ENCODE results near the gene EPN3. TPM values are rescaled to one million over a fixed set of nuclear protein-coding genes. Genes with fewer than 3 reads are reported as not detected.
A peak's percentile ranks its signal among the peaks of the same experiment; 100 is the strongest.

The EPN3 gene
- total RNA-seq, 1 experiment from 2014 or later: 53.2 TPM

DNA sequence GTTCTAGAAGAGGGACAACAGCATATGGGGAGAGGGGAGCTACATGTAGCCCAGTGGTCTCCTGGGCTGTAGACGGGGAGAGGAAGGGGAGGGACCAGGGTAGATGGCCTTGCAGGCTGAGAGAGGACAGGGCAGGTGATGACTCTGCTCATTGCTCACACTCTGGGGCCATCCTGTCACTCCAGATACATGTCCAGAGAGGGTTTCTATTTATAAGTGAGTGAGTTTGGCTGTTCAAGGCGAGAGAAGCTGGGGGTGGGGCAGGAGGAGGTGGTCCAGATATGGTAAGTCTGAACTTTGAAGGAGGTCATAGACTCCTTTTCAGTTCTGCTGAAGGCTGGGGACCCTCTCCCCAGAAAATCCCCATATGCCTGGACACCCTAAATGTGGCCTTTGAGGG is 50.2 kb downstream of the EPN3 start:
- intact Hi-C loops (cut with micrococcal nuclease; ENCODE audit: unreplicated experiment): no loop called here
- Mint-ChIP-seq H3K4me3 (ENCODE audit: unreplicated experiment) (no peak overlapping the region), H3K9me3 (ENCODE audit: unreplicated experiment) (no peaks in the 10 kb centered on the region), H3K4me1 (ENCODE audit: low read depth, unreplicated experiment) (peaks cover 7% of the 10 kb centered on the region), H3K27me3 (ENCODE audit: insufficient read depth, unreplicated experiment) (no peaks in the 10 kb centered on the region), H3K36me3 (ENCODE audit: insufficient read depth, unreplicated experiment) (no peaks in the 10 kb centered on the region), H3K27ac (ENCODE audit: unreplicated experiment) (no peak overlapping the region)
- Histone ChIP-seq H3K4me3 (ENCODE audit: low read depth, low read length) (no peak overlapping the region), H3K9me3 (peaks cover 3% of the 10 kb centered on the region; the same call in 1 of the 2 replicates), H3K27me3 (replicated peaks; ENCODE audit: control insufficient read depth, insufficient read depth, low read length) (no peaks in the 10 kb centered on the region), H3K36me3 (ENCODE audit: control insufficient read depth, insufficient read depth, low read length) (no peaks in the 10 kb centered on the region), H3K4me1 (no peaks in the 10 kb centered on the region)
- DNase-seq: no peak
- CTCF ChIA-PET: interaction anchor here (0.5 to 1.4 kb wide), 3 partner anchors 21 to 82 kb away, joined by 3 to 7 read pairs (median 3); no protein-coding TSS in a partner anchor
- TF ChIP-seq, protein P1, sequence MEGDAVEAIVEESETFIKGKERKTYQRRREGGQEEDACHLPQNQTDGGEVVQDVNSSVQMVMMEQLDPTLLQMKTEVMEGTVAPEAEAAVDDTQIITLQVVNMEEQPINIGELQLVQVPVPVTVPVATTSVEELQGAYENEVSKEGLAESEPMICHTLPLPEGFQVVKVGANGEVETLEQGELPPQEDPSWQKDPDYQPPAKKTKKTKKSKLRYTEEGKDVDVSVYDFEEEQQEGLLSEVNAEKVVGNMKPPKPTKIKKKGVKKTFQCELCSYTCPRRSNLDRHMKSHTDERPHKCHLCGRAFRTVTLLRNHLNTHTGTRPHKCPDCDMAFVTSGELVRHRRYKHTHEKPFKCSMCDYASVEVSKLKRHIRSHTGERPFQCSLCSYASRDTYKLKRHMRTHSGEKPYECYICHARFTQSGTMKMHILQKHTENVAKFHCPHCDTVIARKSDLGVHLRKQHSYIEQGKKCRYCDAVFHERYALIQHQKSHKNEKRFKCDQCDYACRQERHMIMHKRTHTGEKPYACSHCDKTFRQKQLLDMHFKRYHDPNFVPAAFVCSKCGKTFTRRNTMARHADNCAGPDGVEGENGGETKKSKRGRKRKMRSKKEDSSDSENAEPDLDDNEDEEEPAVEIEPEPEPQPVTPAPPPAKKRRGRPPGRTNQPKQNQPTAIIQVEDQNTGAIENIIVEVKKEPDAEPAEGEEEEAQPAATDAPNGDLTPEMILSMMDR (IDR thresholded peaks at IDR 0.05; ENCODE audit: insufficient read depth in 1 of 2, low read depth in 1 of 2, low read length in 1 of 2, severe bottlenecking in 1 of 2, unreplicated experiment in 1 of 2): no peak
- POLR2A ChIA-PET: no interaction called here
- BruUV-seq (replicated peaks): no TSS peak

DNA sequence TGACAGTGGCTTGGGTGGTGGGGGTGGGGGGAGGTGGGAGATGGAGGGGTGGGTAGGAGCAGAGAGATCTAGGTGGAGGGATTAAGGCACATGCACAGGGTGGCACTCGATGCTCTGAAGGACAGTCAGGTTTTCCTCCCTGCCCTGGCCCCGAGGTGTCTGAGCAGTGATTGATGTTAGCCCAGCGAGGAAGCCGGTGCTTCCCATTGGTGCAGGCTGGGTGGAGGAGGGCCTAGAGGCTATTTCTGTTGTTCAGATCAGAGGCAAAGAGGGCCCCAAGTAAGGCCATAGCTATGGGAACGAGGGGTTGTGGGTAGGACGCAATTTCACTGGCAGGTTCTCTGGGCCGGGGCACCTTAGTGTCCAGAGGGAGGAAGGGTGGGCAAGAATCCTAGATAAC is 51.1 kb downstream of the EPN3 start:
- H3K4me1 ChIP-seq: peaks cover 3% of the 10 kb centered on the region; the same call in 1 of the 2 replicates
- Mint-ChIP-seq H3K9me3 (ENCODE audit: unreplicated experiment) (no peaks in the 10 kb centered on the region), H3K27me3 (ENCODE audit: insufficient read depth, unreplicated experiment) (no peaks in the 10 kb centered on the region), H3K4me1 (ENCODE audit: low read depth, unreplicated experiment) (peaks cover 7% of the 10 kb centered on the region), H3K4me3 (ENCODE audit: unreplicated experiment) (no peak overlapping the region), H3K36me3 (ENCODE audit: insufficient read depth, unreplicated experiment) (no peaks in the 10 kb centered on the region), H3K27ac (ENCODE audit: unreplicated experiment) (no peak overlapping the region)
- H3K4me3 ChIP-seq (ENCODE audit: low read depth, low read length): no peak overlapping the region
- peaks cover 3% of the 10 kb centered on the region; the same call in 1 of the 2 replicates for H3K9me3 ChIP-seq
- TF ChIP-seq, protein P1 (IDR thresholded peaks at IDR 0.05; ENCODE audit: insufficient read depth in 1 of 2, low read depth in 1 of 2, low read length in 1 of 2, severe bottlenecking in 1 of 2, unreplicated experiment in 1 of 2): no peak
- no TSS peak for BruUV-seq (replicated peaks)
- POLR2A ChIA-PET: interaction anchor here (0.6 kb wide), 1 partner anchor 67 kb away, joined by 6 read pairs; no protein-coding TSS in a partner anchor
- no peaks in the 10 kb centered on the region for H3K36me3 ChIP-seq (ENCODE audit: control insufficient read depth, insufficient read depth, low read length)
- intact Hi-C loops (cut with micrococcal nuclease; ENCODE audit: unreplicated experiment): no loop called here
- CTCF ChIA-PET: interaction anchor here (0.6 to 1.4 kb wide), 2 partner anchors 22 to 31 kb away, joined by 3 to 6 read pairs; no protein-coding TSS in a partner anchor
- no peaks in the 10 kb centered on the region for H3K27me3 ChIP-seq (replicated peaks; ENCODE audit: control insufficient read depth, insufficient read depth, low read length)
- peak in 1 of 2 experiments; percentile 43 for DNase-seq

DNA sequence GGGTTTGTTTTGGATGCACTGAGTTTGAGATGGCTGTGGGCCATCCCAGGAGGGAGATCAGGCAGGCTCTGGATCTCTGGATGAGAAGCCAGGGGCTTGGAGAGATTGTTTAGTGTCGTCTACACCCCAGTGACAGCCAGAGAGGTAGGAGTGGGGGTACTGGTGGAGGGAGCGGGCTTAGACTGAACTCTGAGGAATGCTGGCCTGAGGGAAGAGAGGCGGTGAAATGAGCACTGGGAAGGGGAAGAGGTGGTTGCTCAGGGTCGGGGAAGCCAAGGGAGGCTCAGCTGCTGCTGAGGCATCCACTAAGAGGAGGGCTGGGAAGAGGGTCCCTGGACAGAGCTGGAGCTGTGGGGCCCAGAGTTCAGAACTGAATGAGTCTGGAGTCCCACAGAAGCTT is 51.6 kb downstream of the EPN3 start:
- Histone ChIP-seq H3K4me3 (ENCODE audit: low read depth, low read length) (no peak overlapping the region), H3K9me3 (peaks cover 3% of the 10 kb centered on the region; the same call in 1 of the 2 replicates), H3K36me3 (ENCODE audit: control insufficient read depth, insufficient read depth, low read length) (no peaks in the 10 kb centered on the region), H3K4me1 (peaks cover 8% of the 10 kb centered on the region), H3K27me3 (replicated peaks; ENCODE audit: control insufficient read depth, insufficient read depth, low read length) (no peaks in the 10 kb centered on the region)
- ChIA-PET CTCF (interaction anchor here (0.6 kb wide), 1 partner anchor 187 kb away, joined by 4 read pairs; the partner anchor contains the start of gene LRRC59), POLR2A (interaction anchor here (0.6 kb wide), 1 partner anchor 67 kb away, joined by 6 read pairs; no protein-coding TSS in a partner anchor)
- Mint-ChIP-seq H3K9me3 (ENCODE audit: unreplicated experiment) (no peaks in the 10 kb centered on the region), H3K27ac (ENCODE audit: unreplicated experiment) (no peak overlapping the region), H3K36me3 (ENCODE audit: insufficient read depth, unreplicated experiment) (no peaks in the 10 kb centered on the region), H3K4me3 (ENCODE audit: unreplicated experiment) (no peak overlapping the region), H3K4me1 (ENCODE audit: low read depth, unreplicated experiment) (peaks cover 7% of the 10 kb centered on the region), H3K27me3 (ENCODE audit: insufficient read depth, unreplicated experiment) (no peaks in the 10 kb centered on the region)
- BruUV-seq (replicated peaks): no TSS peak
- intact Hi-C loops (cut with micrococcal nuclease; ENCODE audit: unreplicated experiment): no loop called here
- no peak for DNase-seq
- TF ChIP-seq, protein P1 (IDR thresholded peaks at IDR 0.05; ENCODE audit: insufficient read depth in 1 of 2, low read depth in 1 of 2, low read length in 1 of 2, severe bottlenecking in 1 of 2, unreplicated experiment in 1 of 2): no peak

All from Caco-2 (cell line).